ENCODE results near the gene GOLGA6L6.
"Not testable (repeated sequence)": the region's sequence is repeated elsewhere in the genome, so short reads cannot be mapped to it uniquely, and the experiment has no call there.

DNA sequence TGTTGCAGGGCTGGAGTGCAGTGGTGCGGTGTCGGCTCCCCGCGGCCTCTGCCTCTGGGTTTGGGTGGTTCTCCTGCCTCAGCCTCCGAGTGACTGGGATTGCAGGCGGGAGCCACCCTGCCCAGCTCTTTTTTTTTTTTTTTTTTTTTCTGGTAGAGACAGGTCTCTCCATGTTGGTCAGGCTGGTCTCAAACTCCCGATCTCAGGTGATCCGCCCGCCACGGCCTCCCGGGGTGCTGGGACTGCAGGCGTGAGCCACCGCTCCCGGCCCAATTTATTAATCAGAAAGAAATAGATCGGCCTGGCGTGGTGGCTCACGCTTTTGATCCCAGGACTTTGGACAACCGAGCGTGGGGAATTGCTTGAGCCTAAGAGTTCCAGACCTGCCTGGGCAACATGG is 9.7 kb upstream of the GOLGA6L6 start:
- TF ChIP-seq, protein P1, sequence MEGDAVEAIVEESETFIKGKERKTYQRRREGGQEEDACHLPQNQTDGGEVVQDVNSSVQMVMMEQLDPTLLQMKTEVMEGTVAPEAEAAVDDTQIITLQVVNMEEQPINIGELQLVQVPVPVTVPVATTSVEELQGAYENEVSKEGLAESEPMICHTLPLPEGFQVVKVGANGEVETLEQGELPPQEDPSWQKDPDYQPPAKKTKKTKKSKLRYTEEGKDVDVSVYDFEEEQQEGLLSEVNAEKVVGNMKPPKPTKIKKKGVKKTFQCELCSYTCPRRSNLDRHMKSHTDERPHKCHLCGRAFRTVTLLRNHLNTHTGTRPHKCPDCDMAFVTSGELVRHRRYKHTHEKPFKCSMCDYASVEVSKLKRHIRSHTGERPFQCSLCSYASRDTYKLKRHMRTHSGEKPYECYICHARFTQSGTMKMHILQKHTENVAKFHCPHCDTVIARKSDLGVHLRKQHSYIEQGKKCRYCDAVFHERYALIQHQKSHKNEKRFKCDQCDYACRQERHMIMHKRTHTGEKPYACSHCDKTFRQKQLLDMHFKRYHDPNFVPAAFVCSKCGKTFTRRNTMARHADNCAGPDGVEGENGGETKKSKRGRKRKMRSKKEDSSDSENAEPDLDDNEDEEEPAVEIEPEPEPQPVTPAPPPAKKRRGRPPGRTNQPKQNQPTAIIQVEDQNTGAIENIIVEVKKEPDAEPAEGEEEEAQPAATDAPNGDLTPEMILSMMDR (IDR thresholded peaks at IDR 0.05): not testable (repeated sequence)
- TF ChIP-seq POLR2A (IDR thresholded peaks at IDR 0.05): not testable (repeated sequence)
